Neural cell (in vitro differentiated cells): ENCODE results near the gene SLC28A1.

Source experiments
- EZH2 ChIP-seq: fragments of 200-600, 300-800 bp; shearing (Covaris generic), sonication (generic); IDR thresholded peaks from 2 replicates; pipeline ENCODE4 v1.6.1; 2014; ENCODE audit warnings: antibody characterized with exemption, low read length, borderline replicate concordance, mild to moderate bottlenecking; ENCODE audit not compliant: insufficient read depth, poor library complexity, severe bottlenecking
- MXI1 ChIP-seq: fragments of 450-650 bp; conservative IDR thresholded peaks from 2 replicates; pipeline ENCODE4 v1.6.1; 2014; ENCODE audit warnings: antibody characterized with exemption, mild to moderate bottlenecking; ENCODE audit not compliant: poor library complexity, severe bottlenecking
- POLR2AphosphoS5 ChIP-seq: IDR thresholded peaks from 2 replicates; pipeline ENCODE4 v1.6.1; 2012
- SMC3 ChIP-seq: fragments of 450-650 bp; conservative IDR thresholded peaks from 2 replicates; pipeline ENCODE4 v1.6.1; 2014; ENCODE audit warnings: antibody characterized with exemption, mild to moderate bottlenecking, moderate library complexity; ENCODE audit not compliant: poor library complexity
- TAF1 ChIP-seq: IDR thresholded peaks from 2 replicates; pipeline ENCODE4 v1.6.1; 2012; ENCODE audit warnings: low read depth
- TF ChIP-seq, protein P1 (sequence below): fragments of 450-650 bp; IDR thresholded peaks from 2 replicates; pipeline ENCODE4 v1.5.1; 2014; ENCODE audit warnings: antibody characterized with exemption, mild to moderate bottlenecking, moderate library complexity; ENCODE audit not compliant: poor library complexity, severe bottlenecking

- TF ChIP-seq TAF1 (no peak), EZH2 (no peak), POLR2AphosphoS5 (no peak), SMC3 (no peak), MXI1 (no peak)
- TF ChIP-seq, protein P1, sequence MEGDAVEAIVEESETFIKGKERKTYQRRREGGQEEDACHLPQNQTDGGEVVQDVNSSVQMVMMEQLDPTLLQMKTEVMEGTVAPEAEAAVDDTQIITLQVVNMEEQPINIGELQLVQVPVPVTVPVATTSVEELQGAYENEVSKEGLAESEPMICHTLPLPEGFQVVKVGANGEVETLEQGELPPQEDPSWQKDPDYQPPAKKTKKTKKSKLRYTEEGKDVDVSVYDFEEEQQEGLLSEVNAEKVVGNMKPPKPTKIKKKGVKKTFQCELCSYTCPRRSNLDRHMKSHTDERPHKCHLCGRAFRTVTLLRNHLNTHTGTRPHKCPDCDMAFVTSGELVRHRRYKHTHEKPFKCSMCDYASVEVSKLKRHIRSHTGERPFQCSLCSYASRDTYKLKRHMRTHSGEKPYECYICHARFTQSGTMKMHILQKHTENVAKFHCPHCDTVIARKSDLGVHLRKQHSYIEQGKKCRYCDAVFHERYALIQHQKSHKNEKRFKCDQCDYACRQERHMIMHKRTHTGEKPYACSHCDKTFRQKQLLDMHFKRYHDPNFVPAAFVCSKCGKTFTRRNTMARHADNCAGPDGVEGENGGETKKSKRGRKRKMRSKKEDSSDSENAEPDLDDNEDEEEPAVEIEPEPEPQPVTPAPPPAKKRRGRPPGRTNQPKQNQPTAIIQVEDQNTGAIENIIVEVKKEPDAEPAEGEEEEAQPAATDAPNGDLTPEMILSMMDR: no peak
These were observed 6.3 kb downstream of the SLC28A1 start for GRCh38 chr15:84890670-84891162.
